Measurements from ENCODE around the gene HELZ. TPM values are rescaled to one million over a fixed set of nuclear protein-coding genes. Genes with fewer than 3 reads are reported as not detected.

HELZ gene
- total and polyA plus RNA-seq, 2 donors (not counting 3 experiments of a cell fraction or from before 2014, with no cell fraction given): 8.0 to 47.3 TPM

GRCh38 chr17:67138392-67138791 lies 106.6 kb downstream of the HELZ start:
- FAIRE-seq: no peak
- Histone ChIP-seq H3K27me3 (ENCODE audit: control insufficient read depth in 2 of 2, insufficient read depth in 2 of 2, low read length in 2 of 2) (no peaks in the 10 kb centered on the region), H3K4me3 (replicated peaks in 1 of 3; ENCODE audit: insufficient read depth in 1 of 3, low read depth in 1 of 3, low read length in 3 of 3) (no peak overlapping the region), H3K79me2 (ENCODE audit: control insufficient read depth, insufficient read depth, low read length) (no peaks in the 10 kb centered on the region), H3K9me3 (replicated peaks; ENCODE audit: control insufficient read depth, insufficient read depth, low read length) (no peaks in the 10 kb centered on the region), H3K4me1 (ENCODE audit: control insufficient read depth, extremely low read depth, insufficient read depth, low read length) (no peaks in the 10 kb centered on the region), H3K27ac (ENCODE audit: insufficient read depth, low read depth, low read length) (no peak overlapping the region), H3K4me2 (ENCODE audit: insufficient read depth, low read length) (no peak overlapping the region), H3K9ac (replicated peaks; ENCODE audit: extremely low read depth, insufficient read depth, low read length) (no peak overlapping the region), H2AFZ (ENCODE audit: low read depth, low read length) (no peak overlapping the region), H3K9me1 (replicated peaks; ENCODE audit: control insufficient read depth, extremely low read depth, insufficient read depth, low read length) (no peaks in the 10 kb centered on the region), H4K20me1 (replicated peaks; ENCODE audit: control insufficient read depth, extremely low read depth, insufficient read depth, low read length) (no peaks in the 10 kb centered on the region), H3K36me3 (ENCODE audit: control insufficient read depth in 2 of 2, extremely low read depth in 1 of 2, insufficient read depth in 2 of 2, low read length in 2 of 2) (peaks cover 4 to 6% of the 10 kb centered on the region in 2 experiments)
- ChIA-PET POLR2A (no interaction called here), CTCF (no interaction called here)
- dilution Hi-C loops (cut with MboI; ENCODE audit: extremely low pct_ligation_motif_present, low sequenced_read_pairs): no loop called here
- no peak for TF ChIP-seq JUN (IDR thresholded peaks at IDR 0.05; ENCODE audit: borderline replicate concordance, insufficient read depth, insufficient read length, low read depth)
- TF ChIP-seq POLR2AphosphoS5 (IDR thresholded peaks at IDR 0.05; ENCODE audit: insufficient read depth, low read depth, low read length): no peak
- no peak for TF ChIP-seq POLR2A (IDR thresholded peaks at IDR 0.05; ENCODE audit: low read depth, low read length)
- TF ChIP-seq EZH2 (IDR thresholded peaks at IDR 0.05; ENCODE audit: borderline replicate concordance, low read depth, low read length, severe bottlenecking): no peak
- no peak for TF ChIP-seq CTCF (IDR thresholded peaks at IDR 0.05; ENCODE audit: extremely low read depth in 1 of 2, insufficient read depth in 1 of 2, low read depth in 1 of 2, low read length in 2 of 2)
- no peak for TF ChIP-seq FOS (IDR thresholded peaks at IDR 0.05; ENCODE audit: borderline replicate concordance, insufficient read depth, low read length)
- TF ChIP-seq MYC (IDR thresholded peaks at IDR 0.05; ENCODE audit: low read depth, low read length): no peak
- no peak for TF ChIP-seq MAX (IDR thresholded peaks at IDR 0.05; ENCODE audit: insufficient read depth, insufficient read length)
- no peak for TF ChIP-seq GATA2 (IDR thresholded peaks at IDR 0.05; ENCODE audit: insufficient read depth, insufficient read length, low read depth, low read length)
- no peak for DNase-seq (ENCODE audit: low read depth, low spot score)
- intact Hi-C loops (cut with micrococcal nuclease): no loop called here
- no TSS peak for BruUV-seq (replicated peaks)
